Measurements from ENCODE around the gene TSEN54. TPM values are rescaled to one million over a fixed set of nuclear protein-coding genes. Genes with fewer than 3 reads are reported as not detected.

The TSEN54 gene
- total RNA-seq, 1 experiment from 2014 or later: 74.5 TPM

- H3K4me3 Mint-ChIP-seq (ENCODE audit: unreplicated experiment): no peak overlapping the region
These were observed 9.4 kb upstream of the TSEN54 start for GRCh38 chr17:75506888-75507287.

GRCh38 chr17:75507733-75508719, 8.3 kb upstream of the TSEN54 start:
- no peaks in the 10 kb centered on the region for H3K9me3 Mint-ChIP-seq (ENCODE audit: unreplicated experiment)
- CTCF ChIA-PET: interaction anchor here (0.7 kb wide), 1 partner anchor 52 kb away, joined by 3 read pairs; the partner anchor contains the start of gene TMEM94
- H3K9me3 ChIP-seq: no peaks in the 10 kb centered on the region
- H3K4me3 ChIP-seq (ENCODE audit: low read depth, low read length): no peak overlapping the region
- no peaks in the 10 kb centered on the region for H3K27me3 ChIP-seq (replicated peaks; ENCODE audit: control insufficient read depth, insufficient read depth, low read length)
- H3K27me3 Mint-ChIP-seq (ENCODE audit: insufficient read depth, unreplicated experiment): no peaks in the 10 kb centered on the region
- peaks cover 4% of the 10 kb centered on the region; the same call in 1 of the 2 replicates for H3K4me1 ChIP-seq
- peaks cover 62% of the 10 kb centered on the region for H3K36me3 Mint-ChIP-seq (ENCODE audit: insufficient read depth, unreplicated experiment)
- POLR2A ChIA-PET: no interaction called here
- BruUV-seq (replicated peaks): no TSS peak
- TF ChIP-seq CTCF (IDR thresholded peaks at IDR 0.05; ENCODE audit: insufficient read depth in 1 of 2, low read depth in 1 of 2, low read length in 1 of 2, severe bottlenecking in 1 of 2, unreplicated experiment in 1 of 2): no peak
- H3K4me1 Mint-ChIP-seq (ENCODE audit: low read depth, unreplicated experiment): peaks cover 9% of the 10 kb centered on the region
- DNase-seq: peak in 1 of 2 experiments; percentile 31
- intact Hi-C loops (cut with micrococcal nuclease; ENCODE audit: unreplicated experiment): no loop called here
- no peak overlapping the region for H3K4me3 Mint-ChIP-seq (ENCODE audit: unreplicated experiment)
- peaks cover 4% of the 10 kb centered on the region for H3K36me3 ChIP-seq (ENCODE audit: control insufficient read depth, insufficient read depth, low read length)
- H3K27ac Mint-ChIP-seq (ENCODE audit: unreplicated experiment): no peak overlapping the region

More at GRCh38 chr17:75506888-75507287, 9.4 kb upstream of the TSEN54 start:
- Histone ChIP-seq H3K9me3 (no peaks in the 10 kb centered on the region), H3K4me3 (ENCODE audit: low read depth, low read length) (no peak overlapping the region), H3K27me3 (replicated peaks; ENCODE audit: control insufficient read depth, insufficient read depth, low read length) (no peaks in the 10 kb centered on the region), H3K36me3 (ENCODE audit: control insufficient read depth, insufficient read depth, low read length) (peaks cover 4% of the 10 kb centered on the region), H3K4me1 (peaks cover 4% of the 10 kb centered on the region; the same call in 1 of the 2 replicates)
- H3K4me1 Mint-ChIP-seq (ENCODE audit: low read depth, unreplicated experiment): peaks cover 9% of the 10 kb centered on the region
- CTCF ChIA-PET: interaction anchor here (2.1 kb wide), 1 partner anchor 10 kb away, joined by 7 read pairs; the partner anchor contains the start of gene TSEN54
- peaks cover 55% of the 10 kb centered on the region for H3K36me3 Mint-ChIP-seq (ENCODE audit: insufficient read depth, unreplicated experiment)
- no peaks in the 10 kb centered on the region for H3K27me3 Mint-ChIP-seq (ENCODE audit: insufficient read depth, unreplicated experiment)
- no peak for DNase-seq
- no peak for TF ChIP-seq CTCF (IDR thresholded peaks at IDR 0.05; ENCODE audit: insufficient read depth in 1 of 2, low read depth in 1 of 2, low read length in 1 of 2, severe bottlenecking in 1 of 2, unreplicated experiment in 1 of 2)
- no peak overlapping the region for H3K27ac Mint-ChIP-seq (ENCODE audit: unreplicated experiment)
- H3K9me3 Mint-ChIP-seq (ENCODE audit: unreplicated experiment): no peaks in the 10 kb centered on the region
- POLR2A ChIA-PET: no interaction called here
- no TSS peak for BruUV-seq (replicated peaks)
- intact Hi-C loops (cut with micrococcal nuclease; ENCODE audit: unreplicated experiment): no loop called here

- Mint-ChIP-seq H3K4me3 (ENCODE audit: unreplicated experiment) (no peak overlapping the region), H3K4me1 (ENCODE audit: low read depth, unreplicated experiment) (peaks cover 9% of the 10 kb centered on the region), H3K27me3 (ENCODE audit: insufficient read depth, unreplicated experiment) (no peaks in the 10 kb centered on the region), H3K36me3 (ENCODE audit: insufficient read depth, unreplicated experiment) (peaks cover 60% of the 10 kb centered on the region), H3K27ac (ENCODE audit: unreplicated experiment) (no peak overlapping the region), H3K9me3 (ENCODE audit: unreplicated experiment) (no peaks in the 10 kb centered on the region)
- Histone ChIP-seq H3K9me3 (no peaks in the 10 kb centered on the region), H3K4me3 (ENCODE audit: low read depth, low read length) (no peak overlapping the region), H3K27me3 (replicated peaks; ENCODE audit: control insufficient read depth, insufficient read depth, low read length) (no peaks in the 10 kb centered on the region), H3K36me3 (ENCODE audit: control insufficient read depth, insufficient read depth, low read length) (peaks cover 3% of the 10 kb centered on the region; the same call in 1 of the 2 replicates), H3K4me1 (peaks cover 4% of the 10 kb centered on the region; the same call in 1 of the 2 replicates)
- intact Hi-C loops (cut with micrococcal nuclease; ENCODE audit: unreplicated experiment): no loop called here
- DNase-seq: no peak
- CTCF ChIA-PET: interaction anchor here (0.6 kb wide), 1 partner anchor 17 kb away, joined by 5 read pairs; no protein-coding TSS in a partner anchor
- POLR2A ChIA-PET: no interaction called here
- TF ChIP-seq CTCF (IDR thresholded peaks at IDR 0.05; ENCODE audit: insufficient read depth in 1 of 2, low read depth in 1 of 2, low read length in 1 of 2, severe bottlenecking in 1 of 2, unreplicated experiment in 1 of 2): no peak
- BruUV-seq (replicated peaks): no TSS peak
These were observed 7.4 kb upstream of the TSEN54 start for GRCh38 chr17:75508931-75509361.

Data from Caco-2 (cell line).